Mononuclear cell (primary cell): ENCODE results near the gene CLMN. TPM values are rescaled to one million over a fixed set of nuclear protein-coding genes. Genes with fewer than 3 reads are reported as not detected.

ENCODE experiments used
- H3K27me3 ChIP-seq: 2 replicates; pipeline ENCODE4 v1.6.0; 2011; ENCODE audit warnings: low read length, control low read depth; ENCODE audit not compliant: insufficient read depth
- H3K4me1 ChIP-seq: 2 replicates; pipeline ENCODE4 v1.5.1; 2011; ENCODE audit warnings: mild to moderate bottlenecking, low read length, control low read depth; ENCODE audit not compliant: insufficient read depth
- H3K4me3 ChIP-seq: 2 replicates; pipeline ENCODE4 v1.5.1; 2011; ENCODE audit warnings: mild to moderate bottlenecking, low read length, moderate library complexity
- H3K9me3 ChIP-seq: 2 replicates; pipeline ENCODE4 v1.5.1; 2011; ENCODE audit warnings: low read depth, mild to moderate bottlenecking, control low read depth, low read length
- total RNA-seq: library from RNA; depleted of rRNA; stranded (reverse); fragments of >200 nt; gene quantifications from one replicate; pipeline ENCODE4 v1.2.3, GENCODE V29; 2012

The CLMN gene
- total RNA-seq, 1 donor, result 9.0 TPM

- Histone ChIP-seq H3K4me3 (no peak overlapping the region), H3K4me1 (peaks cover 19% of the 10 kb centered on the region), H3K9me3 (no peaks in the 10 kb centered on the region), H3K27me3 (no peaks in the 10 kb centered on the region)
These were observed 57.8 kb downstream of the CLMN start for GRCh38 chr14:95261616-95262510.

- Histone ChIP-seq H3K9me3 (no peaks in the 10 kb centered on the region), H3K4me3 (no peak overlapping the region), H3K27me3 (no peaks in the 10 kb centered on the region), H3K4me1 (peaks cover 20% of the 10 kb centered on the region)
These were observed 59.0 kb downstream of the CLMN start for GRCh38 chr14:95260537-95261361.

- H3K9me3 ChIP-seq, result no peaks in the 10 kb centered on the region
- peaks cover 12% of the 10 kb centered on the region for H3K4me1 ChIP-seq
These were observed 60.7 kb downstream of the CLMN start for GRCh38 chr14:95258754-95259593.

GRCh38 chr14:95258156-95258555, 61.6 kb downstream of the CLMN start:
- Histone ChIP-seq H3K9me3 (no peaks in the 10 kb centered on the region), H3K4me1 (peaks cover 12% of the 10 kb centered on the region), H3K4me3 (no peak overlapping the region), H3K27me3 (no peaks in the 10 kb centered on the region)

More at GRCh38 chr14:95258754-95259593, 60.7 kb downstream of the CLMN start:
- Histone ChIP-seq H3K27me3 (no peaks in the 10 kb centered on the region), H3K4me3 (no peak overlapping the region)

- H3K9me3 ChIP-seq, result no peaks in the 10 kb centered on the region
These were observed 62.2 kb downstream of the CLMN start for GRCh38 chr14:95257521-95257920.

GRCh38 chr14:95256776-95257060, 63.0 kb downstream of the CLMN start:
- no peaks in the 10 kb centered on the region for H3K9me3 ChIP-seq
- H3K4me3 ChIP-seq, result no peak overlapping the region
- H3K27me3 ChIP-seq, result no peaks in the 10 kb centered on the region
- peaks cover 12% of the 10 kb centered on the region for H3K4me1 ChIP-seq

More at GRCh38 chr14:95257521-95257920, 62.2 kb downstream of the CLMN start:
- Histone ChIP-seq H3K4me1 (peaks cover 12% of the 10 kb centered on the region), H3K27me3 (no peaks in the 10 kb centered on the region), H3K4me3 (no peak overlapping the region)

- peaks cover 12% of the 10 kb centered on the region for H3K4me1 ChIP-seq
- no peaks in the 10 kb centered on the region for H3K9me3 ChIP-seq
- no peak overlapping the region for H3K4me3 ChIP-seq
- no peaks in the 10 kb centered on the region for H3K27me3 ChIP-seq
These were observed 63.5 kb downstream of the CLMN start for GRCh38 chr14:95256002-95256775.

GRCh38 chr14:95255487-95255886, 64.2 kb downstream of the CLMN start:
- Histone ChIP-seq H3K4me3 (no peak overlapping the region), H3K27me3 (no peaks in the 10 kb centered on the region), H3K9me3 (no peaks in the 10 kb centered on the region), H3K4me1 (peaks cover 12% of the 10 kb centered on the region)

- H3K4me1 ChIP-seq, result peaks cover 12% of the 10 kb centered on the region
- H3K4me3 ChIP-seq, result no peak overlapping the region
- H3K27me3 ChIP-seq, result no peaks in the 10 kb centered on the region
- H3K9me3 ChIP-seq, result no peaks in the 10 kb centered on the region
These were observed 64.7 kb downstream of the CLMN start for GRCh38 chr14:95255013-95255412.

GRCh38 chr14:95254288-95254687, 65.4 kb downstream of the CLMN start:
- Histone ChIP-seq H3K9me3 (no peaks in the 10 kb centered on the region), H3K4me3 (no peak overlapping the region), H3K4me1 (peaks cover 12% of the 10 kb centered on the region), H3K27me3 (no peaks in the 10 kb centered on the region)

GRCh38 chr14:95253039-95253630, 66.6 kb downstream of the CLMN start:
- no peak overlapping the region for H3K4me3 ChIP-seq
- no peaks in the 10 kb centered on the region for H3K9me3 ChIP-seq
- peaks cover 12% of the 10 kb centered on the region for H3K4me1 ChIP-seq
- no peaks in the 10 kb centered on the region for H3K27me3 ChIP-seq

GRCh38 chr14:95252219-95252618, 67.5 kb downstream of the CLMN start:
- Histone ChIP-seq H3K4me1 (peaks cover 12% of the 10 kb centered on the region), H3K4me3 (no peak overlapping the region), H3K9me3 (no peaks in the 10 kb centered on the region), H3K27me3 (no peaks in the 10 kb centered on the region)

- H3K9me3 ChIP-seq, result no peaks in the 10 kb centered on the region
- no peak overlapping the region for H3K4me3 ChIP-seq
- no peaks in the 10 kb centered on the region for H3K27me3 ChIP-seq
- H3K4me1 ChIP-seq, result peaks cover 10% of the 10 kb centered on the region
These were observed 68.8 kb downstream of the CLMN start for GRCh38 chr14:95250936-95251335.
